SH-SY5Y (cell line): ENCODE data around the gene ICOSLG.

Experiments used
- GATA2 ChIP-seq: IDR thresholded peaks from 2 replicates; pipeline ENCODE4 v1.6.1; 2011; ENCODE audit warnings: mild to moderate bottlenecking, low read depth, low read length
- GATA3 ChIP-seq: IDR thresholded peaks from 2 replicates; pipeline ENCODE4 v1.6.1; 2011; ENCODE audit warnings: low read depth, mild to moderate bottlenecking, low read length, moderate library complexity

- TF ChIP-seq GATA2 (no peak), GATA3 (no peak)
Measured at GRCh38 chr21:44199448-44199847, 41.3 kb downstream of the ICOSLG start.
